Head of caudate nucleus (tissue), 42 donors: ENCODE results near the gene AHNAK2.
"Not testable (repeated sequence)": the region's sequence is repeated elsewhere in the genome, so short reads cannot be mapped to it uniquely, and the experiment has no call there.

Experiments
- DNase-seq, 42 donors: peaks; one replicate each; pipeline versions ENCODE4 v3.0.0 to v3.0.0-alpha.2; 2020 to 2021; ENCODE audit warnings: mixed read lengths in 7 of 42
- intact Hi-C: fragments of 100-400 bp; cut with DNase I; formaldehyde crosslinking; loops from one replicate; pipeline ENCODE4 v1.15.0; 2022

AHNAK2 gene

DNA sequence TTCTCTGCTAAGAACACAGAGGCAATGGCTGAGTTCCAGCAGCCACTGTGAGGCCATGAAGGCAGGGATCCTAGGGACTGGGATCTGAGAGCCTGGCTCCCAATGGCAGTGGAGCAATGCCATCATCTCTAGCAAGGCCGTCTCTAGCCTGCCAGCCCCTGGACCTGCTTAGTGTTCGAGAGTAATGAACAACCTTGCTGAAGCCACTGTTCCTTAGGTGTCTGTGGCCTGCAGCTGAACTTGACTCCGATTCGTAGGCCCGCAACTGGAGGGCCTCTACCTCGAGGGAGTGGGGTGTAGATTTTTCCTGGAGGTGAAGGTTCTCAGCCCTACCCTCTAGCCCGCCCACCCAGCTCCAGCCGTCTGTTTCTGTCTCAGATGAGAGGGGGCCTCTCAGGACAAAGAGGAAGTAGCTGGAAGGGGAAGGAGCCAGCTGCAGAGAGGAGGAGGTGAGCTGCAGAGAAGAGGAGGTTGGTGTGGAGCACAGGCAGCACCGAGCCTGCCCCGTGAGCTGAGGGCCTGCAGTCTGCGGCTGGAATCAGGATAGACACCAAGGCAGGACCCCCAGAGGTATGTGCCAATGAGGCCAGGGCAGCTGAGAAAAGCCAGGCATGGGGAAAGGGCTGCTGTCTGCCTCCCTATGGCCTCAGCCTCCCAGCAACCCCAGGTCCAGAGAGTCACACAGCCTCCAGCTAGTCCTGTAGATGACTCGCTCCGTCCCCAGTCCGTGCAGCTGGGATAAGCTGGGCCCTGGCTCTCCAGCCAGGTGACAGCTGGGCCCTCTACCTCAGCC lies 53.6 kb downstream of the AHNAK2 start, which contains the start of gene PLD4:
Gene PLD4 (plus strand): TSS at position 459 of the 793 bp plus-strand sequence. CDS start 2,262 bp downstream, outside the sequence.
- intact Hi-C loops: no loop called here
- peak in 2 of 42 donors; percentile 30 to 36 for DNase-seq

- peak in 2 of 42 donors; percentile 2 to 25 for DNase-seq
- intact Hi-C loops: no loop called here
These were observed 54.3 kb downstream of the AHNAK2 start for GRCh38 chr14:104923640-104924420.

- intact Hi-C loops: no loop called here
- no peak for DNase-seq
These were observed 58.2 kb downstream of the AHNAK2 start for GRCh38 chr14:104919993-104920315.

GRCh38 chr14:104919152-104919992 lies 58.8 kb downstream of the AHNAK2 start:
- DNase-seq, intact Hi-C loops: not testable (repeated sequence)

- no peak for DNase-seq
- intact Hi-C loops: no loop called here
These were observed 60.2 kb downstream of the AHNAK2 start for GRCh38 chr14:104917993-104918392.

DNA sequence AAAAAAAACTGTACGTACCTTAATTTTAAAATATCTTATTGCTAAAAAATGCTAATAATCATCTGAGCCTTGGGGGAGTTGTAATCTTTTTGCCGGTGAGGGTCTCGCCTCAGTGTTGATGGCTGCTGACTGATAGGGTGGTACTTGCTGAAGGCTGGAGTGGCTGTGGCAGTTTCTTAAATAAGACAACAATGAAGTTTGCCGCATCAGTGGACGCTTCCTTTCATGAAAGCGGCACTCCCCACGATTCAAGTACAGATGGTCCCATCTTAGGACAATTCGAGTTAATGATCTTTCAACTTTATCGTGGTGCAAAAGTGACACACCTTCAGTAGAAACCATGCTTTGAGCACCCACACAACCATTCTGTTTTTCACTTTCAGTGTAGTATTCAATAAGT lies 61.1 kb downstream of the AHNAK2 start:
- intact Hi-C loops: no loop called here
- DNase-seq: peak in 1 of 42 donors; percentile 9

- no peak for DNase-seq
- intact Hi-C loops: no loop called here
These were observed 64.7 kb downstream of the AHNAK2 start for GRCh38 chr14:104913435-104913834.

DNA sequence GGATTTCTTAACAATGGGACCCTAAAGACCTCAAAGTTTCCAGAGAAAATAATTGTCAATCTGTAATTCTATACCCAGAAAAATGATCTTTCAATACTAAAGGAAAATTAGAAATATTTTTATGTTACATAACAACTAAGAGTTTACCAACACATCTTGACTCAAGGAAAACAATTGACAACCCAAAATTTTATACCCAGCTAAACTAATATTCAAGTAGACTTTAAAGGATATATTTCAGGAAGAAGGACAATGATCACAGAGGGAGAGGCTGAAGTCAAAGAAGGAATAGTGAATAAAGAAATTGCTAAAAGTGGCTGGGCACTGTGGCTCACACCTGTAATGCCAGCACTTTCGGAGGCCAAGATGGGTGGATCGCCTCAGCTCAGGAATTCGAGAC lies 66.1 kb downstream of the AHNAK2 start:
- intact Hi-C loops: no loop called here
- no peak for DNase-seq

DNA sequence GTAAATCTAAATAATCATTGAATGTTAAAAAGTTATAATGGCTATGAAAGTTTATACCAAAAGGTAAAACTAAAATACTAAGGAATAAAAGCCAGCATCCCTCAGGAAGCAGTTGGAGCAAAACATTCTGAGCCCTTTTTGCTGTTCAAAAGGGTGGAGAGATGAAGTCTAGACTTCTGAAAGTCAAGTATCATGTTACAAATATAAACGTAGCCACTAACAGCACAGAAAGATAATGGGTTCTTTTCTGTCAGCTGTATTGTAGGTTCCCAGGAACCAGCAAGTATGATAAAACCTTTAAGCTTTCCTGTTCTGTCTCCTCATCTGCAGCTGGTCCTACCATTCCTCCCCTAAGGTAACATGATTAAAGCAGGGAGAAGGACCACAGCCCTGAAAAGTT lies 69.9 kb downstream of the AHNAK2 start:
- intact Hi-C loops: no loop called here
- no peak for DNase-seq

DNA sequence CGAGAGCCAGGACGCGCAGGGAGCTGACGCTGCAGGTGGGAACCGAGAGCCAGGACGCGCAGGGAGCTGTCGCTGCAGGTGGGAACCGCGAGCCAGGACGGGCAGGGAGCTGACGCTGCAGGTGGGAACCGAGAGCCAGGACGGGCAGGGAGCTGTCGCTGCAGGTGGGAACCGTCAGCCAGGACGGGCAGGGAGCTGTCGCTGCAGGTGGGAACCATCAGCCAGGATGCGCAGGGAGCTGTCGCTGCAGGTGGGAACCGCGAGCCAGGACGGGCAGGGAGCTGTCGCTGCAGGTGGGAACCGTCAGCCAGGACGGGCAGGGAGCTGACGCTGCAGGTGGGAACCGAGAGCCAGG lies 72.6 kb downstream of the AHNAK2 start:
- intact Hi-C loops, DNase-seq: not testable (repeated sequence)

DNA sequence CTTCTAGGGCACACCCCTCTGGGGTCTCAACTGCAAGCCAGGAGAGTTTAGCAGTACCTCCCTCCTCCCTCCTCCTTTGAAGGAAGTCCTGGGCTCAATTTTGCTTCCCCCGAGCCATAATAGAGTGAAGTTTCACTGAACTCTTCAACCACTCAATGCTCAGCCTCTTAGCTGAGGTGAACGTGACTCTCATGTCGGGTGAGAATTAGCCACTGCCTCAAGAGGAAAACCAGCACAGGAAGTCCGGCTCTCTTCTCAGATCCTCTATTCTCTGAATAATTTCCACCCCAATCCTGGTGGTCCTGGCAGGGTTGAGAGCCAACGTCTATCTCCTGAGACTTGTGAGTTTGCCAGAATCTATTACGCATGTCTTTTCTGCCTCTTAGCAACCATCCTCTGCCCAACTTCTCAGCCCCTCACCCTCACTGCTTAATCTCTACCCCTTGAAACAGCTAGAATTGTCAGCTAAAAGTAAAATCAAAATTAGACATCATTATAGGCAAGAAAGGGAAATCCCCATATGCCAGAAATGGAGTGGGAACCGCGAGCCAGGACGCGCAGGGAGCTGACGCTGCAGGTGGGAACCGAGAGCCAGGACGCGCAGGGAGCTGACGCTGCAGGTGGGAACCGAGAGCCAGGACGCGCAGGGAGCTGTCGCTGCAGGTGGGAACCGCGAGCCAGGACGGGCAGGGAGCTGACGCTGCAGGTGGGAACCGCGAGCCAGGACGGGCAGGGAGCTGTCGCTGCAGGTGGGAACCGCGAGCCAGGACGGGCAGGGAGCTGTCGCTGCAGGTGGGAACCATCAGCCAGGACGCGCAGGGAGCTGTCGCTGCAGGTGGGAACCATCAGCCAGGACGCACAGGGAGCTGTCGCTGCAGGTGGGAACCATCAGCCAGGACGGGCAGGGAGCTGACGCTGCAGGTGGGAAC lies 73.3 kb downstream of the AHNAK2 start:
- peak in 1 of 42 donors; percentile 17 for DNase-seq
- intact Hi-C loops: not testable (repeated sequence)

GRCh38 chr14:104903990-104904389 lies 74.2 kb downstream of the AHNAK2 start:
- DNase-seq: peak in 1 of 42 donors; percentile 10
- intact Hi-C loops: no loop called here

GRCh38 chr14:104900639-104901512 lies 77.3 kb downstream of the AHNAK2 start:
- DNase-seq: peak in 1 of 42 donors; percentile 26
- intact Hi-C loops: no loop called here

GRCh38 chr14:104899781-104900180 lies 78.4 kb downstream of the AHNAK2 start:
- DNase-seq: no peak

GRCh38 chr14:104898870-104899510 lies 79.2 kb downstream of the AHNAK2 start:
- peak in 5 of 42 donors; percentile 14 to 31 (median 16) for DNase-seq
- intact Hi-C loops: no loop called here

More at GRCh38 chr14:104899781-104900180, 78.4 kb downstream of the AHNAK2 start:
- intact Hi-C loops: no loop called here

DNA sequence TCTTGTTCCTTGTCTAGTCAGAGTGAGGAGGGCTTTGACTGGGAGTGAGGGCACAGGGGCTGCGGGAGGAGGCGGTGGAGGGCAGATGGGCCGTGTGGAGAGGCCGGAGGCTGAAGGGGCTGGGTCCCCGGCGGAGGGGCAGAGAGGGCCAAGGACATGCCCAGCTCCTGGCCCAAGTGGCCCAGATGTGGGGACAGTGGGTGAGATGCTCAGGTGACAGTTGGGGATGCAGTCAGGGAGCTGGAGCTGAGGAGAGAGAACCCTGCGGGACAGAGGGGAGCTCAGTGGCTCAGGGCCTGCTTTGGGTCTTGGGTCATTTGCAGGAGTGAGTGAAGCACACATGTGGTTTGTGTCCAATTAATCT lies 80.0 kb downstream of the AHNAK2 start:
- intact Hi-C loops: no loop called here

More for the DNA sequence above, 80.0 kb downstream of the AHNAK2 start:
- DNase-seq: peak in 1 of 42 donors; percentile 24
